Measurements from ENCODE around the gene DAZAP1.

The DAZAP1 gene

DNA sequence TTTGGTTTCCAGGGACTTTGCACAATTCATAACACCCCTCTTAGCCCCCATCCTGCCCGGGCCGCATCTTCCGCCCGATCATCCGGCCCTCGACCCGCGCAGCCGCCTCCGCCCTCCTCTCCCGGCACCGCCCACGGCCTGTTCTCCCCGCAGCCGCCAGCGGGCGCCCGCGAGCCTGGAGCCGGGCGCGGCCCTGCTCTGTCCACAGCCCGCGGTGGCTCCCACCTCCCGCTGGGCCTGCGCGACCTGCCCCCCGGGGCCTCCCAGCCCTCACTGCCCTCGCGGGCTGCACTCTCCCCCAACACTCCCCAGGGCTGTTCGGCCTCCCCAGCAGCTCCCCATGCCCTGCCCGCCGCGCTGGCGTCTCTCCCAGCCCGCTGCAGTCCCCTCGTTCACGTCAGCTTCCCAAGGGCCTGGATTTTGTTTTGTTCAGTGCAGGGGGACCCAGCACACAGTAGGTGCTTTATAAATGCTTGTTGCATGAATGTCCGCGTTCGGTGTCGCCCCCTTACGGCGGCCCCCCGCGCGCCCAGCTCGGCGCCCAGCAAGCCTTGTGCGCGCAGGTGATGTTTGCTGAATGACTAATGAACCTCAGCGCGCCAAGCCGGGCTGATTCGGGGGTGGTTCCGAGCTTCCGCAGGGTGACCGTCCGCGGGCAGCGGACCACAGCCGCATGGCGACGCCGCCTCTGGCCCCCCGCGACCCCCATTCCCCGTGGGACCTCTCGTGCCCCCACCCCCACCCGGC lies 38.0 kb downstream of the DAZAP1 start:
- peak; percentile 55 to 57 for DNase-seq

DNA sequence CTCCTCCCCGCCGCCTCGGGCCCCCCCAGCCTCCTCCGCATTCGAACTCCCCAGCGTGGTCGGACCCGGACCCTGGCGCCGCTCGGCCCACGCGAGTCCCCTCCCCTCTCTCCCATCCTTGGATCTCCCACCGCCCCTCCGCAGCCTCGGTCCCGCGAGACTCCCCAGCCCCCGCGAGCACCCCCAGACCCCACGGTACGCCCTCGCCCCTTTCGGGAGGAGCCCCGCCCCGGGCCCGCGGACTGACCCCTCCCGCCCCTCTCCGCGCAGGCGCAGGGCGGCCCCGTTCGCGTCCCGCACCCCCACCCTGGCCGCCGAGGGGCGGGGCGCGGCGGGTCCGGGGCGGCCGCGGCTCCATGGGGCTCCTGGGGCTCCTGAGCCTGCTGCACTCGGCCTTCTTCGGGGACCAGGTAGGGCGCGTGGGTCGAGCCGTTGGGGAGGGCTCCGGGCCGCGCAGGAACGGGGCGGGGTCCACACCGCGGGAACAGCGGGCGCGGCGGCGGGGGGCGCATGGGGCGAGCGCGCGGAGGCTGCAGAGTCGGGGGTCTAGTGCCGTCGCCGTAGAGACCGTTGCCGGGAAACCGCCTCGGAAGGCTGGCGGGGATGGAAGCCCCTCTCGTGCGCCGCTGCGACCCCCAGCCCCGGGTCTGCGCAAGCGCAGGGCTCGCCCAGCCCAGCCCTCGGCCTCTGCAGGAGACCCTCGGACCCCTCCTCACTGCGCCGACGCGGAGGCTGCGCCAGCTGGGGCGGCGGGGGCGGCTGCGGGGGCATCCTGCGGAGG lies 38.7 kb downstream of the DAZAP1 start:
- peak in 1 of 2 experiments; percentile 13 for DNase-seq

DNA sequence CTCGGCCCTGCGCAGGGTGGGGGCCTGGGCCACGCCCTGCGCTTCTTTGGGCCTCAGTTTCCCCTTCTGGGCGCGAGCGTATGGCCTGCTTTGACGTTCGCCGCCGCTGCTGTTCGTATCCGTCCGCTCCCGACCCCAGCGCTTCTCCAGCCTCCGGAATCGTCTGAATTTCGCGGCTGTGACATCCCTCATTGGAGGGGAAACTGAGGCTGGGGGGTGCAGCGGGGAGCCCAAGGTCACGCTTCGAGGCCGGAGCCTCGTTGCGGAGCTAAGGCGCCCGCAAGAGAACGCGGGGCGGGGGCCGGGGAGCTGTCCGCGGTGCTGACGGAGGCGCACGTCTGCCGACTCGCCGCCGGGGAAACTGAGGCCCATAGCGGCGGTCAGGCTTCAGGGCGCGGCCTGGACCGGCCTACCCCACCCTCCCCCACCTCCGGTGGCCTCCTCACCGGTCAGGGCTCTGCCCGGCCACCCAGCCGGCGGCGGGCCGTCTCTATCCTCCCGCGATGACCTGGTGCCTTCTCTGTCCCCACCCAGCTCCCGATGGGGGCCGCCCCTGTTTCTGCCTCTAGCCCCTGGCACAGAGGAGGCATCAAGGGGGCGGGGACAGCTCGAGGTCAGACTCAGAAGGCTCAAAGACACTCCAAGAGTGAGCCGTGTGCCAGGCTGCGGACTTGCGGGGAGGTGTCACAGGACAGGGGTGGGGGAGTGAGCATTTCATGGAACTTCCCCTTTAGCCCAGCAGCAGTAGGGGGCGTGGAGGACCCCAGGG lies 39.5 kb downstream of the DAZAP1 start:
- DNase-seq, result no peak

DNA sequence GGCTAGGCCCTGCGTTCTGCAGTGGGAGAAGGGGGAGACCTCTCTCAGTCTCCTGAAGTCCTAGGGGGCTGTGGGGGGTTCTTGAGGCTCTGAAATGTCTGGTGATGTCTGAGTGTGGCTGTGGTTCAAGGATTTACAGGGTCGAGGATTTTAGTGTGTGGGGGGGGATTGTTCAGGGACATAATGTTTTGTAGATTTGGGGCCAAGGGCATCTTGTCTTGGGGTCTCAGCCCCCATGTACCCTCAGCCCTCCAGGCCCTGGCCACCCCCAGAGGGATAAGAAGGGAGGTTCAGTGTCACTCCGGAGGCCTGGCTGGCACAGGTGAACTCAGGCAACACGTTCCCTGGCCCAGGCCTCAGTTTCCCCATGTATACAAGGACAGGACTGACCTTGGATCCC lies 40.1 kb downstream of the DAZAP1 start:
- DNase-seq, result no peak

DNA sequence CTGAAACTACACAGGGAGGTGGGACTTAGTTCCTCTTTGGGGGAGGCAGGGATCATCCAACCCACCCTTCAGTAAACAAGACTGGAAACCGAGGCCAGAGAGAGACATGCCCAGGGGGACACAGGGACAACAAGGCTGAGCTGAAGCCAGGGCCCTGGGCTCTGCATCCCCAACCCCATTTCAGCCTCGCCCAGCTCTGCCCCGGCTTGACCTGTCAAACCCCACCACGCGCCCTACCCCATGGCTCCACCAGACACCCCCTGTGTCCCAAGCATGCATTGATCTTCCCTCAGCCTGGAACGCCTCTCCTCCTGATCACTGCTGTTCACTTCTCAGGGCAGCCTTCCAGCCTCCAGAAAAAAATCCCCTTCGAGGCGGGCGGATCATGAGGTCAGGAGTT lies 40.6 kb downstream of the DAZAP1 start:
- no peak for DNase-seq

DNA sequence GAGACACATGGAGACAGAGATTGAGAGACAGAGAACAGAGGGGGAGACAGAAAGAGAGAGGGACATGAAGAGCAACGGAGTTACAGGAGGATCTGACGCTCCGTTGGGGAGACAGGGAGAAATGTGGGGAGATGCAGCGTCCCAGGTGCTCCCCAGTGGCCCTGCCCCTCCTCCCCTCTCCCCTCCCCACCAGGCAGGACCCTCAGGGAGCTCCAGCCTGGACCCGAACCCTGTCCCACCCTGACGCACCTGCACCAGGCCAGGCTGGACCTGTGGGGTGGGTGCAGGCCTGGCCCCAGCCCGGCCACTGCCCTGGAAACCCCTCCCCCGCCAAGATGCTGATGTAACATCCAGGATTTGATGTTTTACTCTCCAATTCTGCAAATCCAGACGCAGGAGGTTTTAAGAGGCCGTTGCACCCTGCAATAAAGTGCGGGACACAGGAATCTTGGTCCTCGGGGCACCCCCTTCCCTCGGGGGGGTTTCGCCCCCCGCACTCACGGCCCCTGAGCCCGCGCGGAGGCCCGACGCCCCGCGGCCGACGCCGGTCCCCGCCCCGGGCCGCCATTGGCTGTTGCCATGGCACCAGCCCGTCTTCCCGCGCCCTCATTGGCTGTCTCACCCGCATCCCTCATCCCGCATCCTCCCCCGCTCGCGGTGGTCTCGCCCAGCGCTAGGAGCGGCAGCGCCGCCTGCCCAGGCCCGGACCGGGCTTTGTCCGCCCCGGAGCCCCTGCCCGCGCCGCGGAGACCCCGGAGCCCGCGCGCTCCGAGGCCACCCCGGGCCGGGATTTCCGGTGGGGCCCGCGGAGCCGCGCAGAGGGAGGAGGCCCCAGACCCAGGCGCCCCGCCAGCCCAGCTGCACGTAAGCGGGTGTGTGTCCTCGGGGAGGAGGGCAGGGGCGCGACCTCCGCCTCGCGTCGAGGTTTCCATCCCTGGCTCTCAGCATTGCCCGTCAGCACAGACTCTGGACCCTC lies 42.4 kb downstream of the DAZAP1 start, which contains the start of gene APC2:
Gene APC2 (plus strand): TSS at position 655 of the 976 bp plus-strand sequence. CDS start 2,881 bp downstream, outside the sequence.
- DNase-seq, result no peak

DNA sequence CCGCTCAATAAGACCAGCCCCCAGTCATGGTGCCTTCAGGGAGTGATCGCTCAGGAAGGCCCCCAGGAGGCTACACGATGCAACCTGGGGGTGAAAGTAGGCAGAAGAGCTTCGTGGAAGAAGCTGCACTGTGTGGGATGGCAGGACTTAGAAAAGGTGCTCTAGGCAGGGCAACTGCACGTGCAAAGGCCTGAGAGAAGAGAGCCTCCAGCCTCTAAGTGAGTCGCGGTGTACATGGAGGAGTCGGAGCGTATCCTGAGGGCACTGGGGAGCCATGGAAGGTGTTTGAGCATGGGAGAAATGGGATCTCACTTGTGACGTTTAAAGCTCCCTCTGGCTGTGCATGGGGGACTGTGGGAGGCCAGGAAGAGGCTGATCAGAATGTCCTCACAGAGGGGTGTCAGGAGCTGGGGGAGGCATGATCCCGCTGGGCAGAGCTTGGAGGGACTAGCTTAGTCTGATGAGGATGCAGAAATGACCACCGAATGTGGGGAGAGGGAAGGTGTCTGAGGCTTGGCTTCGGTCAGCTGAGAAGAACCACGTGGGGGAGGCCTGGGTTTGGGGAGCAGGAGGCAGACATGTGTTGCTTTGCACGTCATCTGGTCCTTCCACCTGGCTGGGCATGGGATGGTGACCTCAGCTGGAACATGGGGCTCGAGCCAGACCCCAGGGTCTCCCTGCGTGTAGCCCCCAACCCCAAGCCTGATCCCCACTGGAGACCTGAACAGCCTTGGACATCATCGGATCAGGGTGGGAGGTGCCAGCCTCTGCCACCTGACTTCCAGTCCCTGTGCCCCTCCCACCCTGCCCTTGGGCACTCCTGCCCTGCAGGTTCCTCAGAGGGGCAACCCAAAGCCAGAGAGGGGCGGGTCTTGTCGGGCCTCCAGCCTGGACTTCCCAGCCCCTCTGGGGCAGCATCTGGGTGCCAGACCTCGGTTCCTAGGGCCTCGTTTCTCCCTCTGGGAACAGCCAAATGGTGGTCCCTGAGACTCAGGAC lies 43.6 kb downstream of the DAZAP1 start:
- no peak for DNase-seq

DNA sequence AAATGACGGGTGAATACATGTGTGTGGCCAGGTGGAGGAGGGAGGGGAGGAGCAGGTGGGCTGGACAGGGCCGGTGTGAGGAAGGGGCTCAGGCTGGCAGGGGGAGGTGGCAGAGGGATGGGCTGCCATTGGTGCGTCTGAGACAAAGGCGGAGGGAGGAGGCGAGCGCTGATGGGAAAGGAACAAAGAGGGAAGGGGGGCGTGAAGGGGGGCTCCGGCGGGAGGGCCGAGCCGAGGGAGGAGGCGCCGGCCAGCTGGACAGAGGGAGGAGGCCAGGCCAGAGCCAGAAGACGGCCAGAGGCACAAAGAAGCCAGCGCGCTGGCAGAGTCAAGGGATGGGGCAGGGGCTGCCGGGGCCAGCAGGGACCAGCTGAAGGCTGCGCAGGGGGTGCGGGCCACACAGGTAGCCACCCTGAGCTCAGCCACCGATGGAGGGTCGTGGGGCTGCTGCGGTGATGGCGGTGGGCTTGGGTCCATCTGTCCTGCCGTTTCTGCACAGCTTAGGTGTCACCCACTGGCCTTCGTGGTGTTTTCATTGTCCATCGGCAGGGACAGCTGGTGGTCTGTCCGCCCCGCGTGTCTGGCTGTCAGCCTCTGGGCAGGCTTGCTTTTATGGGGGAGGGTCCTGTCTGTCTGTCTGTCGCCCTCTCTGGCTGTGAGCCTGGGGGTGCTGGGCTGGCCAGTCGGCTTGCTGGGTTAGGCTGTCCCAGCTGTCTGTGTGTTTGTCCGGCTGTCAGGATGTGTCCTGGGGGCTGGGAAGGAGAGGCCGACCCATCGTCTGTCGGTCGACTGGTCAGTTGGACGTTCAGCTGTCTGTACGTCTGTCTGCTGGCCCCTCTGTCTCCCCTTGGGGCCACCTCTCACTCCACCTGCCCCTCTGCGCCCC lies 44.8 kb downstream of the DAZAP1 start:
- no peak for DNase-seq

DNA sequence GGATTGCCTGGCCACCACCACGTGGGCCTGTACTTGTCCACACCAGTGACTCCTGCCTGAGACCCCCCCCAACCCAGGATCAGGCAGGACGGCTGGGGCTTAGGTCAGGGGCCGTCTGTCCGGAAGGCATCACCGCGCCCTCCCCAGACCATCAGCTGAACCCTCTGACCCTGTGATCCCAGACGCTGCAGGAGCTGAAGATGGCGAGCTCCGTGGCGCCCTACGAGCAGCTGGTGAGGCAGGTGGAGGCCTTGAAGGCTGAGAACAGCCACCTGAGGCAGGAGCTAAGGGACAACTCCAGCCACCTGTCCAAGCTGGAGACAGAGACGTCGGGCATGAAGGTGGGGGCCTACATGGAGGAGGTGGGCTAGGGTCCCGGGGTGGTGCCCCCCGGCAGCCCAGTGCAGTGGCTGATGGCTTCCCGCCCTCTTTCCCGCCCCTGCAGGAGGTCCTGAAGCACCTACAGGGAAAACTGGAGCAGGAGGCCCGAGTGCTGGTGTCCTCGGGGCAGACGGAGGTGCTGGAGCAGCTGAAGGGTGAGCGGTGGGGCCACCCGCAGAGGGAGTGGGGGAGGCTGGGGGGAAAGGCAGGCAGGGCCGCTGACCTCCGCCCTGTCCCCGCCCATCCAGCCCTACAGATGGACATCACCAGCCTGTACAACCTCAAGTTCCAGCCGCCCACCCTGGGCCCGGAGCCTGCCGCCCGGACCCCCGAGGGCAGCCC lies 45.6 kb downstream of the DAZAP1 start:
- no peak for DNase-seq

DNA sequence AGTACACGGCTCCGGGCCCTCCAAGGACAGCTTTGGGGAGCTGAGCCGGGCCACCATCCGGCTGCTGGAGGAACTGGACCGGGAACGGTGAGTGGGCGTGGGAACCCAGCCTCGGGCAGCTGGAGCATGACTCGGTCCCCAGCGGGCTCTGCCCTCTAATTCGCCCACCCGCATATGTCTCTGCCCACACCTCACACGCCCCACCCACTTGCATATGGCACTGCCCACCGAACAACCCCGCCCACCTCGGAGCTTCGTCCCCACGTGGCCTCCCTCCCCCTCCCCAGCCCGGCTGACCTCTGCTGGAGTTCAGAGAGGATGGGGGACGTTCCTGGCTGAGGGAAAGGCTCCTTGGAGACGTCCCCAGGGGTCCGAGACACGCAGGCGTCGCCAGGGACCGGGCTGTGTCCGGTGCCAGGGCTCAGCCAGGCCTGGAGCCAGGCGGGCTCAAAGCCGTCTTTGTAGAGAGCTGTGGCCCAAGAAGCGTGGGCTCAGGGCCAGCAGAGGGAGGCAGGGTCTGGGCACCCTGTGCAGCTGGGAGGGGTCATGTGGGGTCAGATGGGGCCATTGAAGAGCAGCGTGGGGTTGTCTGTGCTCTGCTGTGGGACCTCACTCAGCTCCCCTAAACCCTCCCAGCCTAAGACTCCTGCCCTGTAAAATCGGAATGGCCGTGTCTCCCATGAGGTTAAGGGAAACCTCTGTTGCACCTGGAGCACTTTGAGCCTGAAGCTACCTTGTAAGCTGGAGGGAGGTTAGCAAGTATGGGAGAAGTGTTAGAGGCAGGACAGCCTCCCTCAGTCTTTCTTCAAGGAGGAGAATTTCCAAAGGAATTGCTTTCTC lies 46.4 kb downstream of the DAZAP1 start:
- DNase-seq, result no peak

DNA sequence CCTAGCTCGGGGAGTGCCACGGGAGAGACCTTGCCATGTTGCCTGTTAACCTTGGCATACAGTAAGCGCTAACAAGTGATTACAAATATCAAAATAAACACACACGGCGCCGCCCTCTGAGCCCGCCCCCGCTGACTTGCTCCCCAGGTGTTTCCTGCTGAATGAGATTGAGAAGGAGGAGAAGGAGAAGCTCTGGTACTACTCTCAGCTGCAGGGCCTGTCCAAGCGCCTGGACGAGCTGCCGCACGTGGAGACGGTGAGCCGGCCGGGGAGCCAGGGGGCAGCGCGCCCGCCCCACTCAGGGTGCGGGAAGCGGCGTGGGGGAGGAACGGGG lies 47.6 kb downstream of the DAZAP1 start:
- no peak for DNase-seq

DNA sequence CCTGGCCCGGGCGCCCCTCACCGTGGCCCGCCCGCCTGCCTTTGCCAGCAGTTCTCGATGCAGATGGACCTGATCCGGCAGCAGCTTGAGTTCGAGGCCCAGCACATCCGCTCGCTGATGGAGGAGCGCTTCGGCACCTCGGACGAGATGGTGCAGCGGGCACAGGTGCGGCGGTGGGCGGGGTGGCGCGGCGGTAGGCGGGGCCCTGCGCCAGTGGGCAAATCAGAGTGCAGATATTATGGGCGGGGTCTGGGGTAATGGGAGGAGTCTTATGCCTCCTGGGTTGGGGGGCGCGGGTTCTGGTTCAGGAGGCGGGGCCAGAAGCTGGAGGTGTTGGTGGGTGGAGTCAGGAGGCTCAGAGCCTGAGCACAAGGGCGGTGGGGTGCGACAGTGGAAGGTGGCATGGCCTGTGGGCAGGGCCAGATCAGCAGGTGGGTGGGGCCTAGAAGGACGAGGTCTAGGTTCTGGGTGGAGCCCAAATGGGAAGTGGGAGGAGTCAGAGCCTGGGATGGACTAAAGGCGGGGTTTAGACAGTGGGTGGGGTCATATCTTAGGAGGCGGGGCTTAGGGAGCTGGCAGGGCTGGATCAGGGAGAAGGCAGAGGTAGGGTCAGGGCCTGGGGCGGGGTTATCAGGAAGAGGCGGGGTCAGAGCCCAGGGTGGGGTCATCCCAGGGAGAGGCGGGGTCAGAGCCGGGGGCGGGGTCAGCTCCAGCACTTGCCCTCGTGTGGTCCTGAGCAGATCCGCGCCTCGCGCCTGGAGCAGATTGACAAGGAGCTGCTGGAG lies 48.1 kb downstream of the DAZAP1 start:
- DNase-seq, result peak in 1 of 2 experiments; percentile 51

DNA sequence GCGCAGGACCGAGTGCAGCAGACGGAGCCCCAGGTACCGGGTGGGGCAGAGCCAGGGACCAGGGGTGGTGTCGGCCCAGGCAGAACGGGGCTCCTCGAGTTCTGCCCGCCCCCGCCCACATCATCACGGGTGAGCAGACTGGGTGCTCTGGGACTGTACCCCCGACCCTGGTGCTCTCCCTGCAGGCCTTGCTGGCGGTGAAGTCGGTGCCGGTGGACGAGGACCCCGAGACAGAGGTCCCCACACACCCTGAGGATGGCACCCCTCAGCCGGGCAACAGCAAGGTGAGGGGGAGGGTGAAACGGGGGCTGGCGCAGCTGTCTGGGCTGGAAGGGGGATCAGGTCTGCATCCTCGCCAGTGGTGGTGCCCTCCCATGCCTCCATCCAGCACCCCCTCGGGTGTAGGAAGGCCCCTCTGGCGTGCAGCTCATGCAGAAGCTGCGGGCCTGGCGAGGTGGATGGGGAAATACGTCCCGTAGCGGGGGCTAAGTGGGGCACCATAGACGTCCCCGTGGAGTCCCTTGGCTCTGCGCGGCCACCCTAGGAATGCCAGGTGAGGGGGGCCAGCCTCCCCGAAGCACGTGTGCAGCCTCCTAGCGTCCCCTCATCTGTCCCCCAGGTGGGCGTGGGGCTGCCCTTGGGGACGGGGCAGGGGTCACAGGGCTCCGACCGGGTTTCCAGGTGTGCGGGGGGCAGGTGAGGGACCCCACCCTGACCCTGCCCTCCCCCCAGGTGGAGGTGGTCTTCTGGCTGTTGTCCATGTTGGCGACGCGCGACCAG lies 48.9 kb downstream of the DAZAP1 start:
- DNase-seq, result no peak

DNA sequence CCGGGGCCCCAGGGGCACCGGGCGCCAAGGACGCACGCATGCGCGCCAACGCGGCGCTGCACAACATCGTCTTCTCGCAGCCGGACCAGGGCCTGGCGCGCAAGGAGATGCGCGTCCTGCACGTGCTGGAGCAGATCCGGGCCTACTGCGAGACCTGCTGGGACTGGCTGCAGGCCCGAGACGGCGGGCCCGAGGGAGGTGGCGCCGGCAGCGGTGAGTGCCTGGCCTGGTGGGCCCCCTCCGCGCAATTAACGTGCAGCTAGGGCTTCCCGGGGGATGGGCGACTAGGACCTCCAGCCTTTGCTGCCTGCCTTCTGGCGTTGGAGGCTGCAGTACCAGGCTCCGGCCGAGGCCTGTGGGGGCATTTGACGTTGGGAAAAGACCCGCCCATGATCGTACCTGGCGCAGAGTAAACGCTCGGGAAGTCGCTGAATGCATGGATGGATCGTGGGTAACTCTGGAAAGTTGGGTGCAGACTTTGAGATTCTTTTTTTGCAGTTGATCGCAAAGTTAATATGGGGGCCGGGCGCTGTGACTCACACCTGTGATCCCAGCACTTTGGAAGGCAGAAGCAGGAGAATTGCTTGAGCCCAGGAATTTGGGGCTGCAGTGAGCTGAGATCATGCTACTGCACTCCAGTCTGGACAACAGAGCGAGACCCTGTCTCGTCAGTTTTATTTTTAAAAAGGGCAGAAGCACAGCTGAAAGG lies 49.8 kb downstream of the DAZAP1 start:
- DNase-seq, result no peak

DNA sequence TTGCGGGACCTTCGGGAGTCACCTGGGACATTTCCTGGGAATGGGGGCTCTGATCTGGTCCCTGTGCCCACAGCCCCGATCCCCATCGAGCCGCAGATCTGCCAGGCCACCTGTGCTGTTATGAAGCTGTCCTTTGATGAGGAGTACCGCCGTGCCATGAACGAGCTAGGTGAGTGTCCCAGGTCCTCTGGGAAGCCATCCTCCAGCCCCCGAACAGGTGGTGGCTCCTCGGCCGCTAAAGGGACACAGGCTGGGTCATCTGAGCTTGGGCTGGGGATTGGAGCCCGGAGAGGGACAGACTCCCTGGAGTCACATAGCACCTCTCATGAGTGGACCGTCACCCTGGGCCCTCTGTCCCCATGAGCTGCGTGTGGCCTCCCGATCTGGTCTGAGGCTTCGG lies 50.5 kb downstream of the DAZAP1 start:
- no peak for DNase-seq

DNA sequence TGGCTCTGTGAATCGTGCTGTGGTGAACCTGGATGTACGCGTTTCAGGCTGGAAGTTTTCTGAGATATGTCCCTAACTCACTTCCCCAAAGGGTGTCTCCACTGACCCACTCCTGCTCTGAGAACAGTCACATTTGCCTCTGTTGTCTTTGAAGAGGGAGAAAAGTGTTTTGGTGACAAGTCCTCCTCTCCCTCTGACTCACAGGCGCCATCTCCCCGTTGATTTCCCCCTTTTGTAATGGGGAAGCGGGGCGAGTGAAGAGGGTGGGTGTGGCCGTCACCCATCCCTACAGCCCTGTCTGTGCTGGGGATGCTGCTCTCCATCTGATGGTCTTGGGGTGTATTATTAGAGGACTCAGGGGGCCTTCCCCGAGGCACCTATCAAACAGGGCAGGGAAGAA lies 52.1 kb downstream of the DAZAP1 start:
- no peak for DNase-seq

Data from SW 1271 (cell line).